COLO829 (cell line): ENCODE results near the gene ADARB2.

Experiments
- DNase-seq: peaks from one replicate; pipeline ENCODE4 v3.0.0; 2012; ENCODE audit warnings: low spot score

ADARB2 gene

GRCh38 chr10:1735562-1735961 lies 1.8 kb downstream of the ADARB2 start:
- DNase-seq = no peak

- DNase-seq = no peak
Observed at GRCh38 chr10:1734288-1734687, 3.0 kb downstream of the ADARB2 start.

- no peak for DNase-seq
Observed at GRCh38 chr10:1733720-1734119, 3.6 kb downstream of the ADARB2 start.

- DNase-seq = no peak
Observed at GRCh38 chr10:1732564-1732996, 4.7 kb downstream of the ADARB2 start.

GRCh38 chr10:1731592-1731991 lies 5.7 kb downstream of the ADARB2 start:
- DNase-seq = no peak

- no peak for DNase-seq
Observed at GRCh38 chr10:1729751-1730150, 7.6 kb downstream of the ADARB2 start.

GRCh38 chr10:1726861-1727260 lies 10.5 kb downstream of the ADARB2 start:
- DNase-seq = no peak

GRCh38 chr10:1724921-1725488 lies 12.3 kb downstream of the ADARB2 start:
- DNase-seq = no peak

- no peak for DNase-seq
Observed at GRCh38 chr10:1716839-1717238, 20.5 kb downstream of the ADARB2 start.

- no peak for DNase-seq
Observed at GRCh38 chr10:1715821-1716220, 21.5 kb downstream of the ADARB2 start.

GRCh38 chr10:1712944-1713671 lies 24.2 kb downstream of the ADARB2 start:
- DNase-seq = no peak

GRCh38 chr10:1712314-1712713 lies 25.0 kb downstream of the ADARB2 start:
- DNase-seq = no peak

GRCh38 chr10:1709161-1709560 lies 28.2 kb downstream of the ADARB2 start:
- DNase-seq = no peak

- DNase-seq = no peak
Observed at GRCh38 chr10:1708746-1709145, 28.6 kb downstream of the ADARB2 start.

GRCh38 chr10:1706711-1707110 lies 30.6 kb downstream of the ADARB2 start:
- no peak for DNase-seq

GRCh38 chr10:1706256-1706655 lies 31.1 kb downstream of the ADARB2 start:
- DNase-seq = no peak

GRCh38 chr10:1698185-1698584 lies 39.1 kb downstream of the ADARB2 start:
- no peak for DNase-seq

- DNase-seq = no peak
Observed at GRCh38 chr10:1696106-1696505, 41.2 kb downstream of the ADARB2 start.

GRCh38 chr10:1690086-1690485 lies 47.2 kb downstream of the ADARB2 start:
- DNase-seq = no peak

- no peak for DNase-seq
Observed at GRCh38 chr10:1688531-1688930, 48.8 kb downstream of the ADARB2 start.

GRCh38 chr10:1687623-1688150 lies 49.6 kb downstream of the ADARB2 start:
- DNase-seq = no peak

- no peak for DNase-seq
Observed at GRCh38 chr10:1687190-1687589, 50.1 kb downstream of the ADARB2 start.

GRCh38 chr10:1686491-1686749 lies 50.9 kb downstream of the ADARB2 start:
- no peak for DNase-seq
